Hepatocyte (in vitro differentiated cells): Measurements from ENCODE around the gene ANKRD10. TPM values are rescaled to one million over a fixed set of nuclear protein-coding genes. Genes with fewer than 3 reads are reported as not detected.

Experiments
- DNase-seq: peaks from one replicate; pipeline ENCODE4 v3.0.0-alpha.2; 2016; ENCODE audit warnings: low spot score
- H2AFZ ChIP-seq: fragments of 200-600 bp; sonication (generic); 2 replicates; pipeline ENCODE4 v1.6.0; 2016; ENCODE audit warnings: antibody characterized with exemption, mild to moderate bottlenecking
- H3K27ac ChIP-seq: fragments of 200-600 bp; sonication (generic); 2 replicates; pipeline ENCODE4 v1.5.1; 2016; ENCODE audit warnings: mild to moderate bottlenecking
- H3K27me3 ChIP-seq: fragments of 200-600 bp; sonication (generic); 2 replicates; pipeline ENCODE4 v1.6.1; 2016
- H3K36me3 ChIP-seq: fragments of 200-600 bp; sonication (generic); replicated peaks from 2 replicates; pipeline ENCODE4 v1.5.1; 2016; ENCODE audit warnings: low read depth; ENCODE audit not compliant: insufficient read depth
- H3K4me1 ChIP-seq: fragments of 200-600 bp; sonication (generic); 2 replicates; pipeline ENCODE4 v1.5.1; 2016; ENCODE audit warnings: mild to moderate bottlenecking, moderate library complexity; ENCODE audit not compliant: insufficient read depth
- H3K4me2 ChIP-seq: fragments of 200-600 bp; sonication (generic); 2 replicates; pipeline ENCODE4 v1.6.0; 2016
- H3K4me3 ChIP-seq: fragments of 200-600 bp; sonication (generic); 2 replicates; pipeline ENCODE4 v1.5.1; 2016; ENCODE audit warnings: mild to moderate bottlenecking
- H3K79me2 ChIP-seq: fragments of 200-600 bp; sonication (generic); 2 replicates; pipeline ENCODE4 v1.6.0; 2017; ENCODE audit warnings: mild to moderate bottlenecking
- H3K9me2 ChIP-seq: fragments of 200-600 bp; sonication (generic); replicated peaks from 2 replicates; pipeline ENCODE4 v1.6.0; 2017; ENCODE audit warnings: mild to moderate bottlenecking; ENCODE audit not compliant: insufficient read depth
- H3K9me3 ChIP-seq: fragments of 200-600 bp; sonication (generic); 2 replicates; pipeline ENCODE4 v1.5.1; 2016; ENCODE audit warnings: low read depth, mild to moderate bottlenecking
- H4K20me1 ChIP-seq: fragments of 200-600 bp; sonication (generic); 2 replicates; pipeline ENCODE4 v1.6.0; 2016; ENCODE audit warnings: mild to moderate bottlenecking; ENCODE audit not compliant: insufficient read depth, poor library complexity, severe bottlenecking
- EZH2 ChIP-seq: fragments of 200-600 bp; sonication (generic); IDR thresholded peaks from 2 replicates; pipeline ENCODE4 v1.6.1; 2016; ENCODE audit warnings: antibody characterized with exemption, mild to moderate bottlenecking, borderline replicate concordance
- EZH2phosphoT487 ChIP-seq: fragments of 200-600 bp; sonication (generic); IDR thresholded peaks from one replicate; pipeline ENCODE4 v1.6.1; 2018; ENCODE audit warnings: antibody characterized with exemption, mild to moderate bottlenecking, low read depth, moderate library complexity; ENCODE audit not compliant: unreplicated experiment, severe bottlenecking
- WGBS: methylation state at CpG from one replicate; pipeline ENCODE4 v1.1.6; 2016; ENCODE audit warnings: low lambda C conversion rate; ENCODE audit errors: missing lambda C conversion rate; 5-methylcytosine and 5-hydroxymethylcytosine counted together
- polyA plus RNA-seq: library from polyadenylated mRNA; unstranded; fragments of >200 nt; fragmentation: Nextera tagmentation; extraction: Ambion mirVana; gene quantifications from 2 replicates; pipeline ENCODE4 v1.2.1, GENCODE V29; 2016
- total RNA-seq: library from RNA; depleted of rRNA; stranded (reverse); fragments of >200 nt; gene quantifications from 2 replicates; pipeline ENCODE4 v1.2.3, GENCODE V29; 2014
- TF ChIP-seq, protein P1 (sequence below): fragments of 200-600 bp; sonication (generic); IDR thresholded peaks from 2 replicates; pipeline ENCODE4 v1.5.1; 2016; ENCODE audit warnings: antibody characterized with exemption, mild to moderate bottlenecking; ENCODE audit not compliant: poor library complexity

The ANKRD10 gene
- total and polyA plus RNA-seq, 2 experiments from 2014 or later: 104 to 143 TPM

- Histone ChIP-seq H3K4me1 (peaks cover 4% of the 10 kb centered on the region), H3K9me3 (no peaks in the 10 kb centered on the region), H4K20me1 (no peaks in the 10 kb centered on the region), H3K79me2 (no peaks in the 10 kb centered on the region), H3K36me3 (no peaks in the 10 kb centered on the region), H3K4me2 (no peak overlapping the region), H3K9me2 (no peaks in the 10 kb centered on the region), H3K4me3 (no peak overlapping the region), H2AFZ (no peak overlapping the region), H3K27me3 (no peaks in the 10 kb centered on the region), H3K27ac (no peak overlapping the region)
- WGBS: 75% methylated on average over 16 of the region's 16 CpGs
- no peak for DNase-seq
- TF ChIP-seq, protein P1, sequence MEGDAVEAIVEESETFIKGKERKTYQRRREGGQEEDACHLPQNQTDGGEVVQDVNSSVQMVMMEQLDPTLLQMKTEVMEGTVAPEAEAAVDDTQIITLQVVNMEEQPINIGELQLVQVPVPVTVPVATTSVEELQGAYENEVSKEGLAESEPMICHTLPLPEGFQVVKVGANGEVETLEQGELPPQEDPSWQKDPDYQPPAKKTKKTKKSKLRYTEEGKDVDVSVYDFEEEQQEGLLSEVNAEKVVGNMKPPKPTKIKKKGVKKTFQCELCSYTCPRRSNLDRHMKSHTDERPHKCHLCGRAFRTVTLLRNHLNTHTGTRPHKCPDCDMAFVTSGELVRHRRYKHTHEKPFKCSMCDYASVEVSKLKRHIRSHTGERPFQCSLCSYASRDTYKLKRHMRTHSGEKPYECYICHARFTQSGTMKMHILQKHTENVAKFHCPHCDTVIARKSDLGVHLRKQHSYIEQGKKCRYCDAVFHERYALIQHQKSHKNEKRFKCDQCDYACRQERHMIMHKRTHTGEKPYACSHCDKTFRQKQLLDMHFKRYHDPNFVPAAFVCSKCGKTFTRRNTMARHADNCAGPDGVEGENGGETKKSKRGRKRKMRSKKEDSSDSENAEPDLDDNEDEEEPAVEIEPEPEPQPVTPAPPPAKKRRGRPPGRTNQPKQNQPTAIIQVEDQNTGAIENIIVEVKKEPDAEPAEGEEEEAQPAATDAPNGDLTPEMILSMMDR: no peak
- no peak for TF ChIP-seq EZH2phosphoT487
- no peak for TF ChIP-seq EZH2
Observed at GRCh38 chr13:110830800-110831371, 84.0 kb downstream of the ANKRD10 start.

- no peaks in the 10 kb centered on the region for H3K9me2 ChIP-seq
- H3K79me2 ChIP-seq: no peaks in the 10 kb centered on the region
- 91% methylated on average over 16 of the region's 16 CpGs for WGBS
- H4K20me1 ChIP-seq: no peaks in the 10 kb centered on the region
- no peaks in the 10 kb centered on the region for H3K36me3 ChIP-seq
- no peaks in the 10 kb centered on the region for H3K27me3 ChIP-seq
- no peak overlapping the region for H3K27ac ChIP-seq
- no peak overlapping the region for H3K4me3 ChIP-seq
- H3K9me3 ChIP-seq: no peaks in the 10 kb centered on the region
- no peak overlapping the region for H3K4me2 ChIP-seq
- TF ChIP-seq, protein P1: no peak
- TF ChIP-seq EZH2 (no peak), EZH2phosphoT487 (no peak)
- DNase-seq: no peak
- no peak overlapping the region for H2AFZ ChIP-seq
- no peaks in the 10 kb centered on the region for H3K4me1 ChIP-seq
Observed at GRCh38 chr13:110830331-110830730, 84.5 kb downstream of the ANKRD10 start.

GRCh38 chr13:110829486-110829885, 85.4 kb downstream of the ANKRD10 start:
- Histone ChIP-seq H3K79me2 (no peaks in the 10 kb centered on the region), H2AFZ (no peak overlapping the region), H3K4me2 (no peak overlapping the region), H4K20me1 (no peaks in the 10 kb centered on the region), H3K36me3 (no peaks in the 10 kb centered on the region), H3K27me3 (no peaks in the 10 kb centered on the region), H3K9me2 (no peaks in the 10 kb centered on the region), H3K27ac (no peak overlapping the region), H3K4me3 (no peak overlapping the region), H3K4me1 (no peaks in the 10 kb centered on the region), H3K9me3 (no peaks in the 10 kb centered on the region)
- no peak for TF ChIP-seq EZH2
- TF ChIP-seq EZH2phosphoT487: no peak
- TF ChIP-seq, protein P1: no peak
- WGBS: 100% methylated on average over 8 of the region's 8 CpGs
- no peak for DNase-seq

- H4K20me1 ChIP-seq: no peaks in the 10 kb centered on the region
- 94% methylated on average over 9 of the region's 9 CpGs for WGBS
- no peaks in the 10 kb centered on the region for H3K9me2 ChIP-seq
- H3K27me3 ChIP-seq: no peaks in the 10 kb centered on the region
- H2AFZ ChIP-seq: no peak overlapping the region
- H3K27ac ChIP-seq: no peak overlapping the region
- no peak for DNase-seq
- H3K79me2 ChIP-seq: no peaks in the 10 kb centered on the region
- no peaks in the 10 kb centered on the region for H3K4me1 ChIP-seq
- H3K36me3 ChIP-seq: no peaks in the 10 kb centered on the region
- TF ChIP-seq EZH2phosphoT487 (no peak), EZH2 (no peak)
- TF ChIP-seq, protein P1: no peak
- no peaks in the 10 kb centered on the region for H3K9me3 ChIP-seq
- no peak overlapping the region for H3K4me3 ChIP-seq
- H3K4me2 ChIP-seq: no peak overlapping the region
Observed at GRCh38 chr13:110828705-110829104, 86.2 kb downstream of the ANKRD10 start.
